AG09309 (cell line): ENCODE measurements around the gene DCAF4.

Experiments
- DNase-seq: peaks from one replicate; pipeline ENCODE4 v3.0.0-alpha.2; 2010; ENCODE audit warnings: low read depth
- H3K4me3 ChIP-seq: 2 replicates; pipeline ENCODE4 v1.5.1; 2011; ENCODE audit warnings: mild to moderate bottlenecking, low read depth, low read length, moderate library complexity; ENCODE audit not compliant: control insufficient read depth
- TF ChIP-seq, protein P1 (sequence below): IDR thresholded peaks from 2 replicates; pipeline ENCODE4 v1.5.1; 2011; ENCODE audit warnings: mild to moderate bottlenecking, low read depth, low read length, inconsistent platforms; ENCODE audit not compliant: insufficient read depth, control insufficient read depth; ENCODE audit errors: missing control alignments

DCAF4 gene

DNA sequence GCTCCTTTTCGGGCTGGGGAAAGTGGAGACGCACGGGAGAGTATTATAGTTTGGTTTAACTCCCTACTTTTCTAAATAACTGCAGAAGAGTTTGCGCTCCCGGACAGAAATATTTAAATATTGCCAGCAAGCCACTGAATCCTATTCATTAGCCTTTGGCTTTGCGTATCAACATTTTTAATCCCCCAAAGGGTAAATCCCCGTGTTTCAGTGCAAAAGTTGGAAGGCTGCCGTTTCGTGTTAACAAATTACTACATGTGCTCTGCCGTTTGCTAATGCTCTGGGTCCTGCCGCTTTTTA lies 32.0 kb upstream of the DCAF4 start:
- peak overlapping the region; percentile 98 for H3K4me3 ChIP-seq
- no peak for DNase-seq
- TF ChIP-seq, protein P1, sequence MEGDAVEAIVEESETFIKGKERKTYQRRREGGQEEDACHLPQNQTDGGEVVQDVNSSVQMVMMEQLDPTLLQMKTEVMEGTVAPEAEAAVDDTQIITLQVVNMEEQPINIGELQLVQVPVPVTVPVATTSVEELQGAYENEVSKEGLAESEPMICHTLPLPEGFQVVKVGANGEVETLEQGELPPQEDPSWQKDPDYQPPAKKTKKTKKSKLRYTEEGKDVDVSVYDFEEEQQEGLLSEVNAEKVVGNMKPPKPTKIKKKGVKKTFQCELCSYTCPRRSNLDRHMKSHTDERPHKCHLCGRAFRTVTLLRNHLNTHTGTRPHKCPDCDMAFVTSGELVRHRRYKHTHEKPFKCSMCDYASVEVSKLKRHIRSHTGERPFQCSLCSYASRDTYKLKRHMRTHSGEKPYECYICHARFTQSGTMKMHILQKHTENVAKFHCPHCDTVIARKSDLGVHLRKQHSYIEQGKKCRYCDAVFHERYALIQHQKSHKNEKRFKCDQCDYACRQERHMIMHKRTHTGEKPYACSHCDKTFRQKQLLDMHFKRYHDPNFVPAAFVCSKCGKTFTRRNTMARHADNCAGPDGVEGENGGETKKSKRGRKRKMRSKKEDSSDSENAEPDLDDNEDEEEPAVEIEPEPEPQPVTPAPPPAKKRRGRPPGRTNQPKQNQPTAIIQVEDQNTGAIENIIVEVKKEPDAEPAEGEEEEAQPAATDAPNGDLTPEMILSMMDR, result no peak

DNA sequence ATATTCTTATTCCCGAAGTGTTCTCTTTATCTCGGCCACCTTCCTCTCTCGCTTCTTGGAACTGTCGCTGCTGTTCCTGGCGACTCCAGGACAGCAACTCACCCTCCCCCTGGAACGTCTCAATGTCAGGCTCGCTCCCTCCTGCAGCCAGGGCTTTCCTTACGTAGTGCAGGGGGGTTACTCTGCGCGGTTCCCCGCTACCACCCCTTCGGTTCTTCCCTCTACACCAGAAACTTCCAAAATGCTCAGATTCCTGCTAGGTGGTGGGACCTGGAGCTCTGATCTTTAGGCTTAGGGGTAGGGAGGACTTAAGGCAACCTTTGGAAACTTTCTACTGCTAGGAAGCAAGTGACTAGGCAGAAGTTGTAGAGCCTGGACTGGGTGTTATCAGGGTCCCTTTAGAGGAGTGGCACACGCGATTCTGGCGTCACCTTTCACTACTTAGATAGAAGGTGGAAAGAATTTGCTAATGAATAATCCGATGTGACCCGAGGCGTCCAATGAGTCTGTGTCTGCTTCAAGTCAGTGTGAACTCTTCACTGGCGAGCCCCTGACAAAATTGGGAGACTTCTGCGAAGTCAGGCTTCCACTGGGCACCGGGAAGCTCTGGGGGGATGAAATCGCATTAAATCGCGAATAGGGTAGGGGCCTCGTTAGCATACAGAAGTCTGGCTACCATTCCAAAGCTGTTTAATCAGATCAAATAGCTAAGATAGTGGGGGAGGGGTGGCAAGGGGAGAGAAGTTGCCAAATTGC lies 31.5 kb upstream of the DCAF4 start:
- DNase-seq, result no peak
- TF ChIP-seq, protein P1, result no peak

DNA sequence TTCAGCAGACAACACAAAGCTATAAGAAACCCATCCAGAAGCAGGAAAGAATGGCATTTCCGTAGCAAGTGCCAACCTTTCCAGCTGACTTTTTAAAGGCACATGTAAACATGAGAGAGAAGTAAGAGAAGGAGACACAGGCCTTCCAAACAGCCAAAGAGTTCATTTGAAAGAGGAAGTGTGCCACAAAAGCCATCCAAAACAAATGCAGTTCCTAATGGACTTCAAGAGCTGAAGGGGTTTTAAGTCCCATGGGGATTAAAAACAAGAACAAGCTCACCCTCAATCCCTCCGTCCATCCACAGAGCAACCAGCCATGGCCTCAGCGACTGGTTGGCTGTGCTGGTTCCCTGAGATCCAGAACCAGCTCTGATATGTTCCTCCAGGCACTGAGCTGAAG lies 27.8 kb upstream of the DCAF4 start:
- DNase-seq, result no peak
- TF ChIP-seq, protein P1, result no peak
- no peak overlapping the region for H3K4me3 ChIP-seq

More for the DNA sequence above, 31.5 kb upstream of the DCAF4 start:
- peak overlapping the region; percentile 98 for H3K4me3 ChIP-seq

DNA sequence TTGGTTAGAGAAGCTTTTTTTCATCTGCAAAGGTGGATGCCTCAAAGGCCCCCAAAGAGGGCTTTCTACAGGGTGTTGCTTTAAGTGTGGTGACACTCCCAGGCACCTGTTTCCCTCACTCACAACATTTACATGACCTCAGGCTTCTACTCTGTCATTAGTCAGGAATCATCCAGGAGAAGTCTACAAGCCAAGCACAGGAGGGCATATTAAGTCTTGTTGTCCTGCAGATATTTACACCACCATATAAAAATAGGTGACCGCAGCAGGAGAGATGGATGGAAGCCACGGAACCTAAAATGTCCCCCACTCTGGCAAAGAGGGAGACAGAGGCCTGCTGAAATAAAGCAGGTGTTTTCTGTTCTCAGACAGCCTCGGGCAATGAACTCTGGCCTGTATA lies 24.9 kb upstream of the DCAF4 start:
- no peak for DNase-seq
- TF ChIP-seq, protein P1, result no peak
- no peak overlapping the region for H3K4me3 ChIP-seq

DNA sequence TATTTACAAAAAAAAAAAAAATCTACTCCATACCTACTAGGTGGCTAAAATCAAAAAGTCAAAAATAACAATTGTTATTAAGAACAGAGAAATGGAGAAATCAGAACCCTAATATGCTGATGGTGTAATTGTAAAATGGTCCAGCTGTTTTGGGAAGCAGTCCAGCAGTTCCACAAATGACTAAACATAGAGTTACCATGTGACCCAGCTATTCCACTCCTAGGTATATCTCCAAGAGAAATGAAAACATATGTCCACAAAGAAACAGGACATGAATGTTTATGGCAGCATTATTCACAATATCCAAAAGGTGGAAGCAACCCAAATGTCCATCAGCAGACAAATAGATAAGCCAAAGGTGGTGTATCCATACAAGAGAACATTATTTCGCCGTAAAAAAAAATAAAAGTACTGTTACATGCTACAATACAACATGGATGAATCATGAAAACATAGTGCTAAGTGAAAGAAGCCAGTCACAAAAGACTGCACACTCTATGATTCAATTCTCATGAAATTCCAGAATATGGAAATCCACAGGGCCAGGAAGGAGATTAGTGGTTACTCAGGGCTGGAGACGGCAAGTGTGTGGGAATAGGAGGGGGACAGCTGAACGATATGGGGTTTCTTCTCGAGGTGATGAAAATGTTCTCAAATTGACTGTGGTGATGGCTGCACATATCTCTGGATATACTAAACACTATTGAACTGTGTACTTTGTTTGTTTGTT lies 23.3 kb upstream of the DCAF4 start:
- H3K4me3 ChIP-seq, result no peak overlapping the region
- TF ChIP-seq, protein P1, result no peak
- DNase-seq, result no peak

DNA sequence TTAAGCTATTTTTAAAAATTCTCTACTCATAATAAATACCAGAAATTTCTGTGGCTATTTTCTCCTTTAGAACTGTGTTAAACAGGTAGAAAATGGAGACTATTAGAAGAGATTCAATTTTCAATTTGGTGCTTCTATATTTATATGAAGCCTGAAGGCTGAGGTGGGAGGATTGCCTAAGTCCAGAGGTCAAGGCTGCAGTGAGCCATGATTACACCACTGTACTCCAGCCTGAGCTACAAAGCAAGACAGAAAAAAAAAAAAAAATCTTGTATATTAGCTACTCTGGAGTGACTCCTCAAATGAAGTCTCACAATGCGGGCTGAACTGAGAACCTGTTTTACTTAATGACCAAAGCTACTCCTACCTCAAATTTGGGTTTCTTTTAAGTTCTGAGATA lies 22.5 kb upstream of the DCAF4 start:
- no peak for DNase-seq
- TF ChIP-seq, protein P1, result no peak
- no peak overlapping the region for H3K4me3 ChIP-seq
